IMR-90 (cell line): ENCODE results near the gene PDRG1. TPM values are rescaled to one million over a fixed set of nuclear protein-coding genes. Genes with fewer than 3 reads are reported as not detected.

Source experiments
- ATAC-seq: fragments of 200-7000 bp; cut with Tn5 transposase; 2 replicates; pipeline ENCODE4 v1.9.1; 2020; ENCODE audit warnings: low read depth, mild to moderate bottlenecking, moderate library complexity
- BruUV-seq: library from RNA; stranded (reverse); fragments of 400-500 nt; replicated peaks from 2 replicates; lab custom pipeline; 2021; lab: Mats Ljungman, UMichigan
- CTCF ChIA-PET: fragments of 300-600 bp; formaldehyde crosslinking; extraction: SDS; loops from one replicate; lab custom pipeline; 2021; ENCODE audit warnings: antibody characterized with exemption; lab: Yijun Ruan, JAX
- POLR2A ChIA-PET: fragments of 300-600 bp; sonication (Branson Sonifier 250); formaldehyde crosslinking; loops from one replicate; lab custom pipeline; 2022; ENCODE audit warnings: antibody characterized with exemption; ENCODE audit not compliant: unreplicated experiment; lab: Charles Lee
- DNase-seq: peaks from one replicate; pipeline ENCODE4 v3.0.0; 2013
- H2AFZ ChIP-seq: replicated peaks from 2 replicates; pipeline ENCODE3; 2013; ENCODE audit warnings: low read length, mild to moderate bottlenecking; ENCODE audit not compliant: poor library complexity
- H2AK5ac ChIP-seq: 2 replicates; pipeline ENCODE4 v1.6.1; 2013; ENCODE audit warnings: low read depth, low read length, inconsistent platforms
- H2AK9ac ChIP-seq: replicated peaks from 2 replicates; pipeline ENCODE3; 2013; ENCODE audit warnings: mild to moderate bottlenecking, low read depth, low read length, moderate library complexity; ENCODE audit not compliant: poor library complexity
- H2BK120ac ChIP-seq: 2 replicates; pipeline ENCODE4 v1.6.1; 2013; ENCODE audit warnings: low read depth, low read length, inconsistent platforms
- H2BK15ac ChIP-seq: 3 replicates; pipeline ENCODE4 v1.6.1; 2013; ENCODE audit warnings: low read depth, low read length, inconsistent platforms
- H2BK20ac ChIP-seq: 2 replicates; pipeline ENCODE4 v1.6.1; 2013; ENCODE audit warnings: low read depth, mild to moderate bottlenecking, inconsistent platforms, low read length, moderate library complexity
- H2BK5ac ChIP-seq: 2 replicates; pipeline ENCODE4 v1.6.1; 2013; ENCODE audit warnings: mild to moderate bottlenecking, low read depth, low read length, inconsistent platforms; ENCODE audit not compliant: poor library complexity, severe bottlenecking
- H3K14ac ChIP-seq: replicated peaks from 2 replicates; pipeline ENCODE4 v1.6.1; 2013; ENCODE audit warnings: low read depth, low read length, inconsistent platforms
- H3K18ac ChIP-seq: 2 replicates; pipeline ENCODE4 v1.6.1; 2013; ENCODE audit warnings: low read depth, low read length, control low read depth
- H3K23ac ChIP-seq: 2 replicates; pipeline ENCODE4 v1.6.1; 2013; ENCODE audit warnings: low read depth, low read length, inconsistent platforms
- H3K27ac ChIP-seq: 2 replicates; pipeline ENCODE4 v1.5.1; 2013; ENCODE audit warnings: mild to moderate bottlenecking, control low read depth, low read length; ENCODE audit not compliant: insufficient read depth
- H3K27me3 ChIP-seq: 2 replicates; pipeline ENCODE4 v1.6.1; 2013; ENCODE audit warnings: low read length; ENCODE audit not compliant: control insufficient read depth, insufficient read depth
- H3K36me3 ChIP-seq: 2 replicates; pipeline ENCODE4 v1.6.1; 2013; ENCODE audit warnings: low read length, mixed read lengths; ENCODE audit not compliant: control insufficient read depth, insufficient read depth
- H3K4ac ChIP-seq: 2 replicates; pipeline ENCODE4 v1.6.1; 2013; ENCODE audit warnings: low read depth, low read length, inconsistent platforms
- H3K4me1 ChIP-seq: 2 replicates; pipeline ENCODE4 v1.6.1; 2013; ENCODE audit warnings: low read length, mixed read lengths; ENCODE audit not compliant: control insufficient read depth, insufficient read depth
- H3K4me2 ChIP-seq: 2 replicates; pipeline ENCODE4 v1.6.1; 2013; ENCODE audit warnings: low read depth, mild to moderate bottlenecking, control low read depth, low read length, moderate library complexity
- H3K4me3 ChIP-seq: 2 replicates; pipeline ENCODE4 v1.5.1; 2013; ENCODE audit warnings: low read depth, mild to moderate bottlenecking, control low read depth, low read length, moderate library complexity; ENCODE audit not compliant: insufficient read depth
- H3K56ac ChIP-seq: 2 replicates; pipeline ENCODE4 v1.6.1; 2013; ENCODE audit warnings: low read length, inconsistent platforms; ENCODE audit not compliant: insufficient read depth; ENCODE audit errors: extremely low read depth
- H3K79me1 ChIP-seq, 2 experiments: 2 replicates each; pipeline ENCODE4 v1.6.1; 2013; ENCODE audit warnings: low read length in 2 of 2, inconsistent platforms in 1 of 2, low read depth in 1 of 2
- H3K9ac ChIP-seq: 2 replicates; pipeline ENCODE4 v1.6.1; 2013; ENCODE audit warnings: low read depth, low read length, control low read depth
- H3K9me1 ChIP-seq: 2 replicates; pipeline ENCODE4 v1.6.1; 2013; ENCODE audit warnings: low read length, inconsistent platforms; ENCODE audit not compliant: insufficient read depth
- H3K9me3 ChIP-seq: 2 replicates; pipeline ENCODE4 v1.6.1; 2013; ENCODE audit warnings: low read length; ENCODE audit not compliant: control insufficient read depth, insufficient read depth
- H4K20me1 ChIP-seq: 2 replicates; pipeline ENCODE4 v1.6.1; 2013; ENCODE audit warnings: low read length, inconsistent platforms; ENCODE audit not compliant: insufficient read depth
- H4K5ac ChIP-seq: 2 replicates; pipeline ENCODE4 v1.6.1; 2013; ENCODE audit warnings: mild to moderate bottlenecking, low read depth, low read length, control low read depth
- H4K8ac ChIP-seq, 2 experiments: 2 replicates each; pipeline ENCODE4 v1.6.1; 2013; ENCODE audit warnings: low read depth in 2 of 2, low read length in 2 of 2, control low read depth in 1 of 2, inconsistent platforms in 1 of 2
- H4K91ac ChIP-seq: 2 replicates; pipeline ENCODE4 v1.6.1; 2013; ENCODE audit warnings: low read depth, low read length, inconsistent platforms; ENCODE audit not compliant: insufficient read depth
- BHLHE40 ChIP-seq: fragments of 150-350 bp; IDR thresholded peaks from 2 replicates; pipeline ENCODE4 v1.6.1; 2016; ENCODE audit warnings: mild to moderate bottlenecking, low read depth, low read length
- CEBPB ChIP-seq: IDR thresholded peaks from 2 replicates; pipeline ENCODE4 v1.6.1; 2012; ENCODE audit warnings: low read depth, low read length, improper control_type of control experiment
- CHD1 ChIP-seq: IDR thresholded peaks from 2 replicates; pipeline ENCODE4 v1.6.1; 2012; ENCODE audit warnings: low read depth, low read length, improper control_type of control experiment
- FOS ChIP-seq: fragments of 150-350 bp; IDR thresholded peaks from 2 replicates; pipeline ENCODE4 v1.6.1; 2016; ENCODE audit warnings: low read depth, low read length
- MAFK ChIP-seq: IDR thresholded peaks from 2 replicates; pipeline ENCODE4 v1.6.1; 2012; ENCODE audit warnings: low read depth, low read length, improper control_type of control experiment
- MAZ ChIP-seq: IDR thresholded peaks from 2 replicates; pipeline ENCODE4 v1.6.1; 2012; ENCODE audit warnings: low read depth, mild to moderate bottlenecking, low read length, improper control_type of control experiment, moderate library complexity, borderline replicate concordance
- MXI1 ChIP-seq: IDR thresholded peaks from 2 replicates; pipeline ENCODE4 v1.6.1; 2012; ENCODE audit warnings: low read depth, mild to moderate bottlenecking, low read length, moderate library complexity, borderline replicate concordance
- NFE2L2 ChIP-seq: fragments of 150-350 bp; IDR thresholded peaks from 2 replicates; pipeline ENCODE4 v1.6.1; 2016; ENCODE audit warnings: low read depth, mild to moderate bottlenecking, low read length
- POLR2A ChIP-seq: IDR thresholded peaks from 2 replicates; pipeline ENCODE4 v1.6.1; 2012; ENCODE audit warnings: mild to moderate bottlenecking, low read depth, low read length
- RAD21 ChIP-seq: IDR thresholded peaks from 2 replicates; pipeline ENCODE4 v1.6.1; 2012; ENCODE audit warnings: low read length, improper control_type of control experiment
- RCOR1 ChIP-seq: IDR thresholded peaks from 2 replicates; pipeline ENCODE4 v1.6.1; 2012; ENCODE audit warnings: mild to moderate bottlenecking, low read length, improper control_type of control experiment; ENCODE audit not compliant: insufficient replicate concordance
- RFX5 ChIP-seq: IDR thresholded peaks from 2 replicates; pipeline ENCODE4 v1.8.0; 2012; ENCODE audit warnings: low read depth, mild to moderate bottlenecking, low read length, moderate library complexity
- SMC3 ChIP-seq: fragments of 150-350 bp; IDR thresholded peaks from 2 replicates; pipeline ENCODE4 v1.6.1; 2016; ENCODE audit warnings: low read depth, mild to moderate bottlenecking, antibody characterized with exemption, low read length, moderate library complexity
- WGBS, 2 experiments: methylation state at CpG; one replicate each; pipeline versions ENCODE4 v1.1.5 to v1.1.7; 2013; ENCODE audit warnings: missing lambda C conversion rate in 2 of 2; ENCODE audit not compliant: insufficient read length in 1 of 2; ENCODE audit errors: extremely low coverage in 2 of 2; 5-methylcytosine and 5-hydroxymethylcytosine counted together
- dilution Hi-C: fragments of 300-500 bp; cut with HindIII; formaldehyde crosslinking; loops from one replicate; pipeline ENCODE4 v1.14.3; 2018; ENCODE audit warnings: low sequenced_read_pairs; ENCODE audit not compliant: unreplicated experiment
- in situ Hi-C: fragments of 300-500 bp; cut with MboI; formaldehyde crosslinking; loops from 3 replicates; pipeline ENCODE4 v1.14.3; 2019; ENCODE audit warnings: low sequenced_read_pairs, inconsistent platforms, mixed read lengths
- intact Hi-C: fragments of 100-400 bp; cut with micrococcal nuclease; formaldehyde crosslinking; loops from 2 replicates; pipeline ENCODE4 v1.10.0; 2022
- polyA plus RNA-seq, 3 experiments: library from polyadenylated mRNA; depleted of rRNA; stranded (reverse); fragments of >200 nt; gene quantifications; 2 replicates each; pipeline ENCODE4 v1.2.3, GENCODE V29; 2012; ENCODE audit warnings: low replicate concordance in 1 of 3
- total RNA-seq: library from RNA; depleted of rRNA; stranded (reverse); fragments of >200 nt; gene quantifications from 2 replicates; pipeline ENCODE4 v1.2.3, GENCODE V29; 2012
- TF ChIP-seq, protein P1 (sequence below): conservative IDR thresholded peaks from 2 replicates; pipeline ENCODE4 v1.5.1; 2012; ENCODE audit warnings: mild to moderate bottlenecking, low read depth, low read length, improper control_type of control experiment
- TF ChIP-seq, protein P2 (sequence below): fragments of 150-350 bp; IDR thresholded peaks from 2 replicates; pipeline ENCODE4 v1.6.1; 2016; ENCODE audit warnings: low read depth, mild to moderate bottlenecking, low read length, moderate library complexity, borderline replicate concordance
- TF ChIP-seq, protein P3 (sequence below): fragments of 150-350 bp; IDR thresholded peaks from 2 replicates; pipeline ENCODE4 v1.6.1; 2017; ENCODE audit warnings: mild to moderate bottlenecking, antibody characterized with exemption, low read length, low read depth

PDRG1 gene
- total and polyA plus RNA-seq, 2 of the 4 experiments (the other 2 are of a cell fraction): 5.0 to 15.7 TPM

DNA sequence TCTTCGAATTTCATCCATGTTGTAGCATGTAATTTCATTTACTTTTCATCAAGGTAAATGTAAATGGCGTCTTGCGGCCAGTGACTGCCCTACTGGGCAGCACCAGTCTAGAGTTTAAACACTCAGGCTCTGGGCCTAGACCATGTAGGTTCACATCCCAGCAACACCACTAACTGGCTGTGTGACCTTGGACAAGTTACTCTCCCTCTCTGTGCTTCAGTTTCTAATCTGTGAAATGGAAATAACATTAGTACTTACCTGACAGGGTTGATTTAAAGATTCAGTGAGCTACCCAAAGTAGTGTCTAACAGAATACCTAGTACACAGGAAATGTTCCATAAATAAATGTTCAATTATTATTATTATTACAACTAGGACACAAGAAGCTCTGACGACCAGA is 29.3 kb downstream of the PDRG1 start:
- Histone ChIP-seq H2BK5ac (no peak overlapping the region), H3K9me3 (no peaks in the 10 kb centered on the region), H4K20me1 (no peaks in the 10 kb centered on the region), H3K18ac (no peak overlapping the region), H3K14ac (no peak overlapping the region), H2AFZ (no peak overlapping the region), H4K5ac (no peak overlapping the region), H2BK20ac (no peak overlapping the region), H3K23ac (no peak overlapping the region), H2BK120ac (no peak overlapping the region), H3K4me3 (no peak overlapping the region), H2AK5ac (no peak overlapping the region), H3K27me3 (peaks cover 46% of the 10 kb centered on the region), H3K27ac (no peak overlapping the region), H3K4me2 (no peak overlapping the region), H3K56ac (no peak overlapping the region), H3K9ac (no peak overlapping the region), H2AK9ac (no peak overlapping the region), H3K79me1 (no peaks in the 10 kb centered on the region), H3K9me1 (no peaks in the 10 kb centered on the region), H3K4me1 (no peaks in the 10 kb centered on the region), H3K36me3 (no peaks in the 10 kb centered on the region), H3K4ac (no peak overlapping the region), H4K8ac (no peak overlapping the region), H4K91ac (no peak overlapping the region), H2BK15ac (no peak overlapping the region)
- BruUV-seq: no TSS peak
- WGBS, 2 experiments: no CpG with 5 or more reads among the region's 4 CpGs
- CTCF ChIA-PET: no interaction called here
- TF ChIP-seq SMC3 (no peak), RAD21 (no peak), MAFK (no peak), NFE2L2 (no peak), FOS (no peak), RFX5 (no peak), RCOR1 (no peak), MXI1 (no peak), CHD1 (no peak), POLR2A (no peak), CEBPB (no peak), BHLHE40 (no peak), MAZ (no peak)
- TF ChIP-seq, protein P1, sequence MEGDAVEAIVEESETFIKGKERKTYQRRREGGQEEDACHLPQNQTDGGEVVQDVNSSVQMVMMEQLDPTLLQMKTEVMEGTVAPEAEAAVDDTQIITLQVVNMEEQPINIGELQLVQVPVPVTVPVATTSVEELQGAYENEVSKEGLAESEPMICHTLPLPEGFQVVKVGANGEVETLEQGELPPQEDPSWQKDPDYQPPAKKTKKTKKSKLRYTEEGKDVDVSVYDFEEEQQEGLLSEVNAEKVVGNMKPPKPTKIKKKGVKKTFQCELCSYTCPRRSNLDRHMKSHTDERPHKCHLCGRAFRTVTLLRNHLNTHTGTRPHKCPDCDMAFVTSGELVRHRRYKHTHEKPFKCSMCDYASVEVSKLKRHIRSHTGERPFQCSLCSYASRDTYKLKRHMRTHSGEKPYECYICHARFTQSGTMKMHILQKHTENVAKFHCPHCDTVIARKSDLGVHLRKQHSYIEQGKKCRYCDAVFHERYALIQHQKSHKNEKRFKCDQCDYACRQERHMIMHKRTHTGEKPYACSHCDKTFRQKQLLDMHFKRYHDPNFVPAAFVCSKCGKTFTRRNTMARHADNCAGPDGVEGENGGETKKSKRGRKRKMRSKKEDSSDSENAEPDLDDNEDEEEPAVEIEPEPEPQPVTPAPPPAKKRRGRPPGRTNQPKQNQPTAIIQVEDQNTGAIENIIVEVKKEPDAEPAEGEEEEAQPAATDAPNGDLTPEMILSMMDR: no peak
- TF ChIP-seq, protein P2, sequence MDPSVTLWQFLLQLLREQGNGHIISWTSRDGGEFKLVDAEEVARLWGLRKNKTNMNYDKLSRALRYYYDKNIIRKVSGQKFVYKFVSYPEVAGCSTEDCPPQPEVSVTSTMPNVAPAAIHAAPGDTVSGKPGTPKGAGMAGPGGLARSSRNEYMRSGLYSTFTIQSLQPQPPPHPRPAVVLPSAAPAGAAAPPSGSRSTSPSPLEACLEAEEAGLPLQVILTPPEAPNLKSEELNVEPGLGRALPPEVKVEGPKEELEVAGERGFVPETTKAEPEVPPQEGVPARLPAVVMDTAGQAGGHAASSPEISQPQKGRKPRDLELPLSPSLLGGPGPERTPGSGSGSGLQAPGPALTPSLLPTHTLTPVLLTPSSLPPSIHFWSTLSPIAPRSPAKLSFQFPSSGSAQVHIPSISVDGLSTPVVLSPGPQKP: no peak
- TF ChIP-seq, protein P3, sequence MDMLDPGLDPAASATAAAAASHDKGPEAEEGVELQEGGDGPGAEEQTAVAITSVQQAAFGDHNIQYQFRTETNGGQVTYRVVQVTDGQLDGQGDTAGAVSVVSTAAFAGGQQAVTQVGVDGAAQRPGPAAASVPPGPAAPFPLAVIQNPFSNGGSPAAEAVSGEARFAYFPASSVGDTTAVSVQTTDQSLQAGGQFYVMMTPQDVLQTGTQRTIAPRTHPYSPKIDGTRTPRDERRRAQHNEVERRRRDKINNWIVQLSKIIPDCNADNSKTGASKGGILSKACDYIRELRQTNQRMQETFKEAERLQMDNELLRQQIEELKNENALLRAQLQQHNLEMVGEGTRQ: no peak
- intact Hi-C loops: no loop called here
- dilution Hi-C loops: no loop called here
- in situ Hi-C loops: no loop called here
- DNase-seq (no peak), ATAC-seq (no peak)
- POLR2A ChIA-PET: no interaction called here
